ENCODE data around the gene LIN7B. TPM values are rescaled to one million over a fixed set of nuclear protein-coding genes. Genes with fewer than 3 reads are reported as not detected.

Gene LIN7B
- total and polyA plus RNA-seq, 9 of the 15 experiments (the other 6 are each of a cell fraction or from before 2014, with no cell fraction given), result 0.89 to 15.7 (median 4.0) TPM

GRCh38 chr19:49118565-49119410, 4.6 kb downstream of the LIN7B start, which contains the start of gene C19orf73 (continued):
- TF ChIP-seq AFF1 (IDR thresholded peaks at IDR 0.05; ENCODE audit: low read depth in 1 of 2, partially characterized antibody in 2 of 2) (no peak), TOE1 (IDR thresholded peaks at IDR 0.05; ENCODE audit: borderline replicate concordance) (peak; percentile 96), TOE1 (CRISPR knock-in tag; IDR thresholded peaks at IDR 0.05; ENCODE audit: borderline replicate concordance, low read depth) (peak; percentile 94; the same call in 1 of the 2 replicates), RNF219 (CRISPR knock-in tag; IDR thresholded peaks at IDR 0.05) (no peak), ZNF707 (CRISPR knock-in tag; conservative IDR thresholded peaks at IDR 0.05) (no peak), ZNF277 (CRISPR knock-in tag; IDR thresholded peaks at IDR 0.05; ENCODE audit: borderline replicate concordance) (no peak), FOXA3 (CRISPR knock-in tag; conservative IDR thresholded peaks at IDR 0.05 in 1 of 2, IDR thresholded peaks at IDR 0.05 in 1 of 2) (no peak), CREM (IDR thresholded peaks at IDR 0.05; ENCODE audit: low read depth) (peak; percentile 83), SMAD3 (CRISPR knock-in tag; conservative IDR thresholded peaks at IDR 0.05) (no peak), NRF1 (conservative IDR thresholded peaks at IDR 0.05 in 1 of 2, IDR thresholded peaks at IDR 0.05 in 1 of 2) (peak; percentile 83 to 86), KDM4B (IDR thresholded peaks at IDR 0.05; ENCODE audit: borderline replicate concordance in 2 of 2, low read depth in 1 of 2) (no peak), TSC22D4 (tag; IDR thresholded peaks at IDR 0.05) (no peak), ZNF384 (IDR thresholded peaks at IDR 0.05; ENCODE audit: low read depth, low read length) (no peak), E4F1 (CRISPR knock-in tag; IDR thresholded peaks at IDR 0.05; ENCODE audit: borderline replicate concordance) (no peak), STAT5B (CRISPR knock-in tag; IDR thresholded peaks at IDR 0.05) (no peak)
